WERI-Rb-1 (cell line): ENCODE measurements around the gene WFDC13.
"Not testable (repeated sequence)": the region's sequence is repeated elsewhere in the genome, so short reads cannot be mapped to it uniquely, and the experiment has no call there.

ENCODE experiments used
- DNase-seq: peaks from one replicate; pipeline ENCODE4 v3.0.0-alpha.2; 2020
- H3K27ac ChIP-seq: fragments of 250-450 bp; sonication (Bioruptor Pico); 2 replicates; pipeline ENCODE4 v1.5.1; 2020; ENCODE audit warnings: mild to moderate bottlenecking, moderate library complexity
- H3K27me3 ChIP-seq: fragments of 250-450 bp; sonication (Bioruptor Pico); 2 replicates; pipeline ENCODE4 v1.5.1; 2021; ENCODE audit warnings: mild to moderate bottlenecking, low read depth, moderate library complexity; ENCODE audit not compliant: insufficient read depth, severe bottlenecking
- H3K36me3 ChIP-seq: fragments of 250-450 bp; sonication (Bioruptor Pico); 2 replicates; pipeline ENCODE4 v1.5.1; 2020; ENCODE audit warnings: mild to moderate bottlenecking, moderate library complexity
- H3K4me3 ChIP-seq: 2 replicates; pipeline ENCODE4 v1.5.1; 2011; ENCODE audit warnings: low read depth, mild to moderate bottlenecking, control low read depth, low read length
- H3K9me3 ChIP-seq: fragments of 250-450 bp; sonication (Bioruptor Pico); 2 replicates; pipeline ENCODE4 v1.5.1; 2021; ENCODE audit warnings: mild to moderate bottlenecking, moderate library complexity; ENCODE audit not compliant: severe bottlenecking
- TF ChIP-seq, protein P1 (sequence below): IDR thresholded peaks from 2 replicates; pipeline ENCODE4 v1.5.1; 2011; ENCODE audit warnings: low read depth, mild to moderate bottlenecking, control low read depth, inconsistent platforms, low read length

WFDC13 gene

DNA sequence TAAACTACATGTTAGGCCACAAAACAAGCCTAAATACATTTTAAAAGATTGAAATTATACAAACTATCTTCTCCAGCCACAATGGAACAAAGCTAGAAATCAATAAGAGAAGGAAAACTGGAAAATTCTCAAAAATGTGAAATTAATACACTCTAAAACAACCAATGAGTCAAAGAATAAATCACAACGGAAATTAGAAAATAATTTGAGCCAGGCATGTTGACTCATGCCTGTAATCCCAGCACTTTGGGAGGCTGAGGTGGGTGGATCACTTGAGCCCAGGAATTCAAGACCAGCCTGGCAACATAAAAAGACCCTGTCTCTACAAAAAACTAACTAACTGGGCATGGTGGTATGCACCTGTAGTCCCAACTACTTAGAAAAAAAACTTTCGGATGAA is 6.3 kb upstream of the WFDC13 start:
- DNase-seq = no peak
- TF ChIP-seq, protein P1, sequence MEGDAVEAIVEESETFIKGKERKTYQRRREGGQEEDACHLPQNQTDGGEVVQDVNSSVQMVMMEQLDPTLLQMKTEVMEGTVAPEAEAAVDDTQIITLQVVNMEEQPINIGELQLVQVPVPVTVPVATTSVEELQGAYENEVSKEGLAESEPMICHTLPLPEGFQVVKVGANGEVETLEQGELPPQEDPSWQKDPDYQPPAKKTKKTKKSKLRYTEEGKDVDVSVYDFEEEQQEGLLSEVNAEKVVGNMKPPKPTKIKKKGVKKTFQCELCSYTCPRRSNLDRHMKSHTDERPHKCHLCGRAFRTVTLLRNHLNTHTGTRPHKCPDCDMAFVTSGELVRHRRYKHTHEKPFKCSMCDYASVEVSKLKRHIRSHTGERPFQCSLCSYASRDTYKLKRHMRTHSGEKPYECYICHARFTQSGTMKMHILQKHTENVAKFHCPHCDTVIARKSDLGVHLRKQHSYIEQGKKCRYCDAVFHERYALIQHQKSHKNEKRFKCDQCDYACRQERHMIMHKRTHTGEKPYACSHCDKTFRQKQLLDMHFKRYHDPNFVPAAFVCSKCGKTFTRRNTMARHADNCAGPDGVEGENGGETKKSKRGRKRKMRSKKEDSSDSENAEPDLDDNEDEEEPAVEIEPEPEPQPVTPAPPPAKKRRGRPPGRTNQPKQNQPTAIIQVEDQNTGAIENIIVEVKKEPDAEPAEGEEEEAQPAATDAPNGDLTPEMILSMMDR = no peak
- Histone ChIP-seq H3K36me3 (no peaks in the 10 kb centered on the region), H3K27ac (no peak overlapping the region), H3K27me3 (no peaks in the 10 kb centered on the region), H3K4me3 (no peak overlapping the region), H3K9me3 (no peaks in the 10 kb centered on the region)

DNA sequence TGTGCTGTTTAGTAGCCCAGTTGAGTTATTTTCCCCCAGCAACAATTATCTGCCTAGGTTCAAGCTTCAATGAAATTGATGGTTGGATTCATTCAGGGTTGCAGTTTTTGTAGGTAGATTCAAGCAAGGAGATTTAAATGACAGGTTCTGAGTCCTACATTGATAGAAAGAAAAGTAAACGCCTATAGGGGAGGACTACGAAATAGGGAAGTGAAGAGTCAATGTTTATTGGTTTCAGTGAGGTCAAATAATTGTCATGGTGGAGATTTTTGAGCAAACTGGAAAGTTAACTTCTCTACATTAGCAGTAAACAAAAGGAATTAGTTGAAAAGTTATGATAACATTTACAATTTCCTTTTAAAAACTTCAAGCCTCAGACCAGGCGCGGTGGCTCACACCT is 734 bp upstream of the WFDC13 start:
- TF ChIP-seq, protein P1 = no peak
- DNase-seq = no peak
- Histone ChIP-seq H3K9me3 (no peaks in the 10 kb centered on the region), H3K27ac (no peak overlapping the region), H3K27me3 (no peaks in the 10 kb centered on the region), H3K36me3 (no peaks in the 10 kb centered on the region), H3K4me3 (no peak overlapping the region)

DNA sequence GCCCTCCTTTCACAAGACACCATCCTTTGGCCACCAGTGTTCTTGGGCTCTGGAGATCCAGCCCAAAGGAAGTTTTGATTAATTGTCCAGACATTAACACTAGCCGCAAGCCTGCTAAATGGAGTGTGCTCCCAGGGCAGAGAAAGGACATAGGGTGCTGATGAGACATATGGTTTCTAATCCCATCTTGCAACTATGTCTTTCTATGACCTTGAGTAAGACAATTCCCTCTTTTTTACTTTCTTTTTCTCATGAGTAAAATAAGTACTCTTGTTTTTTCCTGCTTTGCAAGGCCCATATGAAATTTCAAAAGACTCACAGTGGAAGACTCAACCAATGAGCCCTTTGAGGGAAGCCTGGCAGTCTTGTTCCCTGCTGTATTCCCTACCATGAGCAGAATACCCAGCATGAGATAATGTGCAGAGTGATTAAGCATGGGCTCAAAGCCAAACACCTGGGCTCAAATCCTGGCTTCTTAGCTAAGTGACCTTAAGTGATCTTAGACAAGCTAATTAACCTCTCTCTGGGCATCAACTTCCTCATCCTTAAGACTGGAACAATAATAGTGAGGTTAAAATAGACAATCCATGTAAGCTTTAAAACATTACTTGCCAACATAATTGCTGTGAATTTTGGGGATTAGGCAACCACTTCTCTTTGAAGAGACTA is 3.3 kb downstream of the WFDC13 start, which contains the start of gene WFDC10B:
Gene WFDC10B, minus strand, starts transcription at position 51 of the 669 bp plus-strand sequence. CDS start 19,027 bp downstream, outside the sequence.
- Histone ChIP-seq H3K9me3 (no peaks in the 10 kb centered on the region), H3K36me3 (no peaks in the 10 kb centered on the region), H3K4me3 (no peak within 1 kb of the TSS; the same call in 1 of the 2 replicates), H3K27ac (peak within 1 kb of the TSS; percentile 31; the same call in 1 of the 2 replicates), H3K27me3 (no peaks in the 10 kb centered on the region)
- peak; percentile 68 for DNase-seq
- TF ChIP-seq, protein P1 = no peak

DNA sequence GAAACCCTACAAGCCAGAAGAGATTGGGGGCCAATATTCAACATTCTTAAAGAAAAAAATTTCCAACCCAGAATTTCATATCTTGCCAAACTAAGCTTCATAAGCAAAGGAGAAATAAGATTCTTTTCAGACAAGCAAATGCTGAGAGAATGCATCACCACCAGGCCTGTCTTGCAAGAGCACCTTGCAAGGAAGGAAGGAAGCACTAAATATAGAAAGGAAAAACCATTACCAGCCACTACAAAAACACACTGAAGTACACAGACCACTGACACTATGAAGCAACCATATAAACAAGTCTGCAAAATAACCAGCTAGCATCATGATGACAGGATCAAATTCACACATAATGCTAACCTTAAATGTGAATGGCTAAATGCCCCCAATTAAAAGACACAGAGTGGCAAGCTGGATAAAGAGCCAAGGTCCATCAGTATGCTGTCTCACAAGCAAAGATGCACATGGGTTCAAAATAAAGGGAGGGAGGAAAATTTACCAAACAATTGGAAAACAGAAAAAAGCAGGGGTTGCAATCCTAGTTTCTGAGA is 14.4 kb downstream of the WFDC13 start:
- not testable (repeated sequence) for H3K9me3 ChIP-seq, H3K4me3 ChIP-seq, H3K27me3 ChIP-seq, DNase-seq, H3K27ac ChIP-seq, H3K36me3 ChIP-seq

DNA sequence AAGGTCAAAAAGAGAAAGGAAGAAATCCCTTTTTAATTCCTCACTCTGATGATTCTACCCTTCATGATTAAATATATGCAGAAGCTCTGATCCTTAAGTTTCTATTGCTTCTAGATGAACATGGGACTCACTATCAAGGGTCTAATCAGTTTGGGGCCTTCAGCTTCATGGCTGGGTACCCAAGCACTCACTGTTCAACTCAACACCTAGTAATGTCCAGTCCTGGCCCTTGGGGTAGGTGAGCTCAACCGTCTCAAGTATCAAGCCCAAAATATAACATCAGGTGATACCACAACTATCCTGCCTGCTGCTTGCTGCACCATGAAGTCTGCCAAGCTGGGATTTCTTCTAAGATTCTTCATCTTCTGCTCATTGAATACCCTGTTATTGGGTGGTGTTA is 20.2 kb downstream of the WFDC13 start, which contains the start of gene SPINT4:
Gene SPINT4, plus strand, starts transcription at position 301 of the 400 bp plus-strand sequence. Its CDS starts 21 bp downstream, at position 322.
- Histone ChIP-seq H3K27ac (no peak within 1 kb of the TSS), H3K4me3 (no peak within 1 kb of the TSS), H3K9me3 (peaks cover 2% of the 10 kb centered on the region), H3K36me3 (no peaks in the 10 kb centered on the region), H3K27me3 (no peaks in the 10 kb centered on the region)
- TF ChIP-seq, protein P1 = no peak
- no peak for DNase-seq

DNA sequence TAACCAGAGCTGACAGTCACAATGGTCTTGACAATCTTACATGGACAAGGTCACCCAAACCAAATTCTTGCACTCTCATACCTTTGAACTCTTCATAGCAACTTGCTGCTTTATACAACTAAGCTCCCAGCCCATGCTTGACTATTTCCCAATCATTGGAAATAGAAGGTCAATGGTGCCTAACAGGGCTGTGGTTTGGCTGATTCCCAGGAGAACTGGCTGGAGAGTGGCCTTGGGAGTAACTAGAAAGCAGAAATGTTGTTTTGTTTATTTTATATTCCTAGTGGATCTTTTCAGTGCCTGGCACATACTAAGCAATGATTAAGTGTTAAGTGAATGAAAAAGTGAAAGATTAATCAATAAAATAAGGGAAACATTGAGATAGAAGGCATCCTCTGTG is 23.3 kb downstream of the WFDC13 start:
- Histone ChIP-seq H3K27me3 (no peaks in the 10 kb centered on the region), H3K4me3 (no peak overlapping the region), H3K36me3 (no peaks in the 10 kb centered on the region), H3K9me3 (peaks cover 2% of the 10 kb centered on the region), H3K27ac (no peak overlapping the region)
- TF ChIP-seq, protein P1 = no peak
- no peak for DNase-seq
